BJ (cell line): ENCODE results near the gene PRKCH. TPM values are rescaled to one million over a fixed set of nuclear protein-coding genes. Genes with fewer than 3 reads are reported as not detected.

Experiments used
- CTCF ChIA-PET: fragments of 350-600 bp; formaldehyde crosslinking; extraction: SDS; loops from one replicate; lab custom pipeline; 2021; ENCODE audit warnings: antibody characterized with exemption, inconsistent platforms; lab: Yijun Ruan, JAX
- POLR2A ChIA-PET: fragments of 300-600 bp; sonication (Branson Sonifier 250); formaldehyde crosslinking; extraction: SDS; loops from one replicate; lab custom pipeline; 2021; ENCODE audit warnings: antibody characterized with exemption; lab: Charles Lee
- DNase-seq: peaks from one replicate; pipeline ENCODE4 v3.0.0-alpha.2; 2011; ENCODE audit warnings: low read depth
- H3K27me3 ChIP-seq: 2 replicates; pipeline ENCODE4 v1.6.0; 2011; ENCODE audit warnings: low read length; ENCODE audit not compliant: control insufficient read depth, insufficient read depth
- H3K36me3 ChIP-seq: 2 replicates; pipeline ENCODE4 v1.5.1; 2011; ENCODE audit warnings: low read length; ENCODE audit not compliant: control insufficient read depth, insufficient read depth
- H3K4me3 ChIP-seq: 2 replicates; pipeline ENCODE4 v1.5.1; 2011; ENCODE audit warnings: low read depth, mild to moderate bottlenecking, control low read depth, low read length
- CTCF ChIP-seq: IDR thresholded peaks from 2 replicates; pipeline ENCODE4 v1.5.1; 2011; ENCODE audit warnings: low read depth, mild to moderate bottlenecking, control low read depth, inconsistent platforms, low read length, moderate library complexity; ENCODE audit not compliant: insufficient read depth
- polyA plus RNA-seq: library from polyadenylated mRNA; depleted of rRNA; stranded (reverse); fragments of >200 nt; gene quantifications from 2 replicates; pipeline ENCODE4 v1.2.3, GENCODE V29; 2011

Gene PRKCH
- polyA plus RNA-seq, 1 experiment, result 2.0 TPM

- ChIA-PET CTCF (no interaction called here), POLR2A (no interaction called here)
- no peak for TF ChIP-seq CTCF
- no peak for DNase-seq
- no peak overlapping the region for H3K4me3 ChIP-seq
- no peaks in the 10 kb centered on the region; the same call in none of the 2 replicates for H3K27me3 ChIP-seq
- H3K36me3 ChIP-seq, result no peaks in the 10 kb centered on the region
Observed at GRCh38 chr14:61341275-61342206, 20.2 kb downstream of the PRKCH start.

GRCh38 chr14:61342486-61342885 lies 21.1 kb downstream of the PRKCH start:
- Histone ChIP-seq H3K4me3 (no peak overlapping the region), H3K27me3 (no peaks in the 10 kb centered on the region; the same call in none of the 2 replicates), H3K36me3 (no peaks in the 10 kb centered on the region)
- CTCF ChIA-PET, result no interaction called here
- no peak for TF ChIP-seq CTCF
- POLR2A ChIA-PET, result no interaction called here
- DNase-seq, result no peak

- no peak for TF ChIP-seq CTCF
- ChIA-PET POLR2A (no interaction called here), CTCF (interaction anchor here (0.6 kb wide), 1 partner anchor 949 kb away, joined by 4 read pairs; no protein-coding TSS in a partner anchor)
- Histone ChIP-seq H3K36me3 (no peaks in the 10 kb centered on the region), H3K27me3 (no peaks in the 10 kb centered on the region; the same call in 1 of the 2 replicates), H3K4me3 (no peak overlapping the region)
- DNase-seq, result no peak
Observed at GRCh38 chr14:61342932-61343331, 21.6 kb downstream of the PRKCH start.

- ChIA-PET POLR2A (no interaction called here), CTCF (interaction anchor here (0.6 kb wide), 1 partner anchor 949 kb away, joined by 4 read pairs; no protein-coding TSS in a partner anchor)
- no peak for TF ChIP-seq CTCF
- no peaks in the 10 kb centered on the region; the same call in 1 of the 2 replicates for H3K27me3 ChIP-seq
- DNase-seq, result no peak
- no peaks in the 10 kb centered on the region for H3K36me3 ChIP-seq
- no peak overlapping the region for H3K4me3 ChIP-seq
Observed at GRCh38 chr14:61343471-61343870, 22.1 kb downstream of the PRKCH start.

GRCh38 chr14:61343991-61344405 lies 22.6 kb downstream of the PRKCH start:
- TF ChIP-seq CTCF, result no peak
- ChIA-PET CTCF (no interaction called here), POLR2A (no interaction called here)
- Histone ChIP-seq H3K4me3 (no peak overlapping the region), H3K36me3 (no peaks in the 10 kb centered on the region), H3K27me3 (no peaks in the 10 kb centered on the region; the same call in 1 of the 2 replicates)
- no peak for DNase-seq
